ENCODE measurements around the gene GTF2IRD1.

GRCh38 chr7:74482197-74482467 is 28.4 kb downstream of the GTF2IRD1 start:
- TF ChIP-seq CTCF (IDR thresholded peaks at IDR 0.05): no peak
- TF ChIP-seq POLR2A (IDR thresholded peaks at IDR 0.05): no peak

Measured in Peyer's patch (tissue), 4 donors.